ENCODE measurements around the gene LRP5. TPM values are rescaled to one million over a fixed set of nuclear protein-coding genes. Genes with fewer than 3 reads are reported as not detected.
"Not testable (repeated sequence)": the region's sequence is repeated elsewhere in the genome, so short reads cannot be mapped to it uniquely, and the experiment has no call there.

Gene LRP5
- polyA plus RNA-seq, 3 donors from 2014 or later: 0.03 to 1.2 (median 0.66) TPM

GRCh38 chr11:68295940-68296339 is 16.5 kb upstream of the LRP5 start:
- H3K4me1 Mint-ChIP-seq: no peaks in the 10 kb centered on the region
- H3K36me3 Mint-ChIP-seq: no peaks in the 10 kb centered on the region
- H3K9me3 Mint-ChIP-seq: no peaks in the 10 kb centered on the region
- H3K4me3 Mint-ChIP-seq: no peak overlapping the region
- DNase-seq: no peak
- peaks cover 0 to 6% (median 2%) of the 10 kb centered on the region in 3 donors for H3K27me3 Mint-ChIP-seq (ENCODE audit: low read depth in 3 of 3)
- H3K27ac Mint-ChIP-seq: no peak overlapping the region

- DNase-seq: no peak
- no peak overlapping the region for H3K27ac Mint-ChIP-seq
These were observed 15.9 kb upstream of the LRP5 start for GRCh38 chr11:68296344-68297051.

GRCh38 chr11:68297052-68297378 is 15.4 kb upstream of the LRP5 start:
- Mint-ChIP-seq H3K27me3 (ENCODE audit: low read depth in 3 of 3) (peaks cover 0 to 6% (median 2%) of the 10 kb centered on the region in 3 donors), H3K9me3 (no peaks in the 10 kb centered on the region), H3K4me1 (no peaks in the 10 kb centered on the region), H3K27ac (no peak overlapping the region), H3K36me3 (no peaks in the 10 kb centered on the region), H3K4me3 (no peak overlapping the region)
- DNase-seq: no peak

More at GRCh38 chr11:68296344-68297051, 15.9 kb upstream of the LRP5 start:
- H3K27me3 Mint-ChIP-seq (ENCODE audit: low read depth in 3 of 3): peaks cover 0 to 6% (median 2%) of the 10 kb centered on the region in 3 donors
- no peaks in the 10 kb centered on the region for H3K9me3 Mint-ChIP-seq
- no peaks in the 10 kb centered on the region for H3K36me3 Mint-ChIP-seq
- H3K4me3 Mint-ChIP-seq: no peak overlapping the region
- H3K4me1 Mint-ChIP-seq: no peaks in the 10 kb centered on the region

- no peak for DNase-seq
- peaks cover 0 to 6% (median 2%) of the 10 kb centered on the region in 3 donors for H3K27me3 Mint-ChIP-seq (ENCODE audit: low read depth in 3 of 3)
- no peaks in the 10 kb centered on the region for H3K36me3 Mint-ChIP-seq
- peak overlapping the region in 1 of 5 donors; percentile 15 for H3K4me3 Mint-ChIP-seq
- H3K9me3 Mint-ChIP-seq: no peaks in the 10 kb centered on the region
- no peaks in the 10 kb centered on the region for H3K4me1 Mint-ChIP-seq
- no peak overlapping the region for H3K27ac Mint-ChIP-seq
These were observed 14.9 kb upstream of the LRP5 start for GRCh38 chr11:68297494-68297811.

GRCh38 chr11:68297812-68298658 is 14.4 kb upstream of the LRP5 start:
- Mint-ChIP-seq H3K4me3 (peak overlapping the region in 1 of 5 donors; percentile 15), H3K27ac (no peak overlapping the region)

GRCh38 chr11:68298659-68299516 is 13.5 kb upstream of the LRP5 start:
- Mint-ChIP-seq H3K27ac (peak overlapping the region in 1 of 6 donors; percentile 24), H3K27me3 (ENCODE audit: low read depth in 3 of 3) (peaks cover 0 to 4% (median 4%) of the 10 kb centered on the region in 3 donors), H3K36me3 (no peaks in the 10 kb centered on the region), H3K4me3 (no peak overlapping the region), H3K9me3 (no peaks in the 10 kb centered on the region), H3K4me1 (no peaks in the 10 kb centered on the region)
- no peak for DNase-seq

More at GRCh38 chr11:68297812-68298658, 14.4 kb upstream of the LRP5 start:
- Mint-ChIP-seq H3K27me3 (ENCODE audit: low read depth in 3 of 3) (peaks cover 0 to 6% (median 2%) of the 10 kb centered on the region in 3 donors), H3K4me1 (no peaks in the 10 kb centered on the region), H3K36me3 (no peaks in the 10 kb centered on the region), H3K9me3 (no peaks in the 10 kb centered on the region)
- DNase-seq: peak; percentile 70 to 75 (median 70)

- not testable (repeated sequence) for H3K27me3 Mint-ChIP-seq (ENCODE audit: low read depth in 3 of 3); H3K36me3 Mint-ChIP-seq; H3K9me3 Mint-ChIP-seq; DNase-seq; H3K4me1 Mint-ChIP-seq; H3K4me3 Mint-ChIP-seq
- peak overlapping the region in 1 of 6 donors; percentile 24 for H3K27ac Mint-ChIP-seq
These were observed 12.9 kb upstream of the LRP5 start for GRCh38 chr11:68299517-68299879.

- DNase-seq: no peak
- H3K27me3 Mint-ChIP-seq (ENCODE audit: low read depth in 3 of 3): peaks cover 0 to 4% (median 4%) of the 10 kb centered on the region in 3 donors
- no peak overlapping the region for H3K4me3 Mint-ChIP-seq
- H3K36me3 Mint-ChIP-seq: no peaks in the 10 kb centered on the region
- H3K27ac Mint-ChIP-seq: no peak overlapping the region
- H3K4me1 Mint-ChIP-seq: no peaks in the 10 kb centered on the region
- no peaks in the 10 kb centered on the region for H3K9me3 Mint-ChIP-seq
These were observed 12.1 kb upstream of the LRP5 start for GRCh38 chr11:68300076-68300830.

- Mint-ChIP-seq H3K9me3 (no peaks in the 10 kb centered on the region), H3K4me1 (peaks cover 0 to 3% of the 10 kb centered on the region in 2 donors), H3K4me3 (no peak overlapping the region), H3K27ac (no peak overlapping the region), H3K36me3 (no peaks in the 10 kb centered on the region), H3K27me3 (ENCODE audit: low read depth in 3 of 3) (peaks cover 0 to 4% (median 4%) of the 10 kb centered on the region in 3 donors)
- DNase-seq: no peak
These were observed 10.1 kb upstream of the LRP5 start for GRCh38 chr11:68302256-68302655.

- H3K4me3 Mint-ChIP-seq: no peak overlapping the region
- H3K9me3 Mint-ChIP-seq: no peaks in the 10 kb centered on the region
- peaks cover 0 to 4% (median 4%) of the 10 kb centered on the region in 3 donors for H3K27me3 Mint-ChIP-seq (ENCODE audit: low read depth in 3 of 3)
- peaks cover 0 to 3% of the 10 kb centered on the region in 2 donors for H3K4me1 Mint-ChIP-seq
- no peaks in the 10 kb centered on the region for H3K36me3 Mint-ChIP-seq
- no peak for DNase-seq
- no peak overlapping the region for H3K27ac Mint-ChIP-seq
These were observed 9.7 kb upstream of the LRP5 start for GRCh38 chr11:68302670-68303069.

- Mint-ChIP-seq H3K4me1 (peaks cover 0 to 3% of the 10 kb centered on the region in 2 donors), H3K27me3 (ENCODE audit: low read depth in 3 of 3) (peaks cover 0 to 4% (median 2%) of the 10 kb centered on the region in 3 donors), H3K36me3 (no peaks in the 10 kb centered on the region), H3K4me3 (no peak overlapping the region), H3K9me3 (no peaks in the 10 kb centered on the region), H3K27ac (no peak overlapping the region)
- no peak for DNase-seq
These were observed 9.3 kb upstream of the LRP5 start for GRCh38 chr11:68303083-68303482.

- Mint-ChIP-seq H3K27ac (no peak overlapping the region), H3K36me3 (no peaks in the 10 kb centered on the region), H3K4me1 (peaks cover 0 to 3% of the 10 kb centered on the region in 2 donors), H3K27me3 (ENCODE audit: low read depth in 3 of 3) (peaks cover 0 to 1% (median 0%) of the 10 kb centered on the region in 3 donors), H3K9me3 (no peaks in the 10 kb centered on the region), H3K4me3 (no peak overlapping the region)
- no peak for DNase-seq
These were observed 8.2 kb upstream of the LRP5 start for GRCh38 chr11:68303982-68304780.

All from immature natural killer cell (primary cell).